GM19238 (cell line): ENCODE results near the gene ADGRA1.
"Not testable (repeated sequence)": the region's sequence is repeated elsewhere in the genome, so short reads cannot be mapped to it uniquely, and the experiment has no call there.

Source experiments
- DNase-seq: peaks from one replicate; pipeline ENCODE4 v3.0.0; 2011; ENCODE audit warnings: low spot score; ENCODE audit not compliant: insufficient read length

Gene ADGRA1

DNA sequence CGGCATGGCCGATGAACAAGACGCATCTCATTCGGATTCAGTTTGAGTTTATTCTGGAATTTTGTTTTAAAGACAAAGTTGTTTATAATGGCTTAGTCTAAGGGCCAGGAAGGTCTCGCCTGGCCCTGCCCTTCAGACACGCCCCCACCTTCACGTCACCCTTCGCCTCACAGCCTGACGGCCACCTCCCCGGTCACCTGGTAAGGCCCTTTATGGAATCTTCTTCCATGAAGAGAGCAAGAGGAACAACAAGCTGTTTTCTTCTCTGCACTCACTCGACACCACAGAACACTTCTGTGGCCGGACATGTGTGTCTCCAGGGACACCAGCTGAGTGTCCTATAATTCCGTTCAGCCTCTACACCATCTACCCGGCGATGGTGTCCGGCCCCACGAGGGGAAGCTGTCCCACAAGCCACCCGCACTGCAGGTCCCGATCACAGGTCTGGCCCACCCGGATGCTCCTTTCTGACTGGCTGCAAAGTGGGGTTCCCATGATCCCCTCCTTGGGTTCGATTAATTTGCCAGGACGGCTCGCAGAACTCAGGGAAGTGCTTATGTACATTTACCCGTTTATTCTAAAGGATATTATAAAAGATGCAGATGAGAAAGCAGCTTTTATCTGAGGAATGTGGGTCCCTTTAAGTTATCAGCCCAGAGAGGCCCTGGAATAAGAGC, 54.9 kb downstream of the ADGRA1 start:
- DNase-seq: no peak

DNA sequence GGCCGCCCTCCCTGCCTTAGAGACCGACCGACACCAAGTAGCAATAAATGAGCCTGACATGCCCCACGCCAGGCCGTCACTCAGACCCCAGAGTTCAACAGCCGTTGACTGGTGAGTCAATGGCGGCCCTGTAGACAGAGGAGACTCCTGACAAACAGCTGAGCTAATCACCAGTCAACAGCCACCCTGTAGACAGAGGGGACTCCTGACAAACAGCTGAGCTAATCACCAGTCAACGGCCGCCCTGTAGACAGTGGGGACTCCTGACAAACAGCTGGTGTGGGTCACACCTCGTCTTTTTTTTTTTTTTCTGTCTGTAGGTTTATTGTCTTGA, 55.4 kb downstream of the ADGRA1 start:
- DNase-seq: no peak

DNA sequence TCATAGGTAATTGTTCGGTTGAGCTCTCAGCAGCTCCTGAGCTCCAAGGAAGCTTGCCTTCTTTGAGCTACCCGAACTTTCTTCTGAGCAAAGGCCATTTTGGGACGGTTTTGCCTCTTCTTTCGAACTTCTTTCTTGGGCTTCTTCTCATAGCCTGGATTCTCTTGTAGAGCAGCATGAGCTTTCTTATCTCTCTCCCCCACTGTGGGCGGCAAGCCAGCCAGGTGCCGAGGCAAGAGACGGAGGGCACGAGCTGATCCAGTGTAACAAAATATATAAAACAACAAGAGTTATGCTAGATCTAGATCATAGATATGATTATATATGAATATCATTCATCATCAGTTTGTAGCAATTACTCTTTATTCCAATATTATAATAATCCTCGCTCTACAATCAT, 55.8 kb downstream of the ADGRA1 start:
- DNase-seq: no peak

DNA sequence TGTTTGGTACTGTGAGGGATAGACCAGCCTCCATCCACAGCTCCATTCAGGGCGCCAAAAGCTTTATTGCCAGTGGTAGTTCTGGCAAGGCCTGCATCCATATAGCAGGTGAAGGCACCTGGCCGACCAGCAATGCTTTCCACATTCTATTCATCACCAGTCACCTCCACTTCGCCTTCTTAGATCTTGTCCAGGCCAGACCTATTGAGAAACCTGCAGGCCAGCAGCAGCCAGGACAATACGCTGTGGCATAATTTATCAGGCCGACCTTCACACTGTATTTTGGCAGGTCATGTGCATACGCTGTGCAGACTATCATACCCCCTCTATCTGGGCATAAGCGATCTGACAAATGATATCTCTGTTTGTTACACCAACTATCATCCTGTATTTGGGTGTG, 57.0 kb downstream of the ADGRA1 start:
- no peak for DNase-seq

DNA sequence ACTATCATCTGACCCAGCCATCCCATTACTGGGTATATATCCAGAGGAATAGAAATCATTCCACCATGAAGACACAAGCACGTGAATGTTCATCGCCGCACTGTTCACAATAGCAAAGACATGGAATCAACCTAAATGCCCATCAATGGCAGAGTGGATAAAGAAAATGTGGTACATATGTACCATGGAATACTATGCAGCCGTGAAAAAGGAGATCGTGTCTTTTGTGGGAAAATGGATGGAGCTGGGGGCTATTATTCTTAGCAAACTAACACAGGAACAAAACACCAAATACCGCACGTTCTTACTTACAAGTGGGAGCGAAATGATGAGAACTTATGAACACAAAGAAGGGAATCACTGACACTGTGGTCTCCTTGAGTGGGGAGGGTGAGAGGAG, 62.5 kb downstream of the ADGRA1 start:
- no peak for DNase-seq

DNA sequence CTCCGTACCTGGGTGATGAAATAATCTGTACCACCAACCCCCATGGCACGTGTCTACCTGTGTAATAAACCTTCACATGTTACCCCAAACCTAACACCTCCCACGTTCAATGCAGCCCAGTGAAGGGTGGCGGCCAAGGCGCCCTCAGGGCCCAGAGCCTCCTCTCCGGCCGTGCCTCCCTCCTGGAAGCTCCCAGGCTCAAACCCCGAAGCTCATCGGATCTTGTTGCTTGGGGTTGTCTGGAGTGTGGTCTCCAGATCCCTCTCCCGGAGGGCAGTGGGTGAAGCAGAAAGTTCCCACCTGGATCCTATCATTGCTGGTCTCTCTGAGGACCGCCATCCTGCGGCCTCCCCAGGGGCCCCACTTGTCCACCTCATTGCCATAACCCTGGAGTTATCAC, 62.9 kb downstream of the ADGRA1 start:
- DNase-seq: no peak

DNA sequence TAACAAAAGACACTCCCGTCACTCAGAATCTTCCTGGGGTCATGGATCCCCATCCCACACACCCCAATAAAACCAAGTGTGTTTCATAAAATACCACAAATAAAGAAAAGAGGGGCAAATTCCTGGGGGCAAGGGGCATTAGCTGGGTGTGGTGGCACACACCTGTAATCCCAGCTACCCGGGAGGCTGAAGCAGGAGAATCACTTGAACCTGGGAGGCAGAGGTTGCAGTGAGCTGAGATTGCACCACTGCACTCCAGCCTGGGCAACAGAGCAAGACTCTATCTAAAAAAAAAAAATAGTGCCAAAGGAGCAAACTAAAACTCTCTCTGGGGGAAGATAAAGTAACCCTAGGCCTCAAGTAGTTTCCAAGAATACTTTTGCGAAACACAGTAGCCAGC, 63.3 kb downstream of the ADGRA1 start:
- not testable (repeated sequence) for DNase-seq

DNA sequence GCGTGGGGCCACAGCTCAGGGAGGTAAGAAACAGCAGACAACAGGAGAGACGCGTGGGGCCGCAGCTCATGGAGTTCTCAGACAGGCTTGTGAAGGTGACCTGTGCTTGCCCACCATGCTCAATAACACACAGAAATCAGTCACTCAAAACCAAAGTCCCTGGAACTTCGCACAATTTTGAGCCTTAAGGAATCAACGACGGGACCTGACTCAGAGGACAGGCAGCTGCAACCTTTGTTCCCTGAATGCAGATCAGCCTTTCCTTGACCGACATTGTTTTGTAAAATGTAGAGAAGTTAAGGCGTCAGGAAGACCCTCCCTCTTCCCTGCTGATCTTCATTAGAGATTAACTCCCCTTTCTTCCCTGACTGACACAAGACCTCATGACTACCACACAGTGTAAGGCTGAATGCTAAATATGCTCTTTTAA, 63.8 kb downstream of the ADGRA1 start:
- no peak for DNase-seq

DNA sequence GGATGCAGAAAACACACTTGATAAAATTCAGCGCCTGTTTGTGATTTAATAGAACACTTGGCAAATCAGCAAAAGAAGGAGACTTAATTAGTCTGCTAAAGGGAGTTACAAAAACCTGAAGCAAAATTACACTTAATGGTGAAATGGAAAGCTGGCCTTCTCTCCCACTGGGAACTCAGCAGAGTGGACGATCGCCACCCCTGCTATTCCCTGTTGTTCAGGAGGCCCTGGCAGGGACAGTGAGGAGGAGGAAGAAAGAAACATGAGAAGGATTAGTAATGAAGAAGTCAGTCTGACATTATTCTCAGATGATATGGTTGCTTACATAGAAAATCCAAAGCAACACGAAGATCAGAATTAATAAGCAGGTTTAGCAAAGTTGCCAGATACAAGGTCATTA, 66.7 kb downstream of the ADGRA1 start:
- no peak for DNase-seq

DNA sequence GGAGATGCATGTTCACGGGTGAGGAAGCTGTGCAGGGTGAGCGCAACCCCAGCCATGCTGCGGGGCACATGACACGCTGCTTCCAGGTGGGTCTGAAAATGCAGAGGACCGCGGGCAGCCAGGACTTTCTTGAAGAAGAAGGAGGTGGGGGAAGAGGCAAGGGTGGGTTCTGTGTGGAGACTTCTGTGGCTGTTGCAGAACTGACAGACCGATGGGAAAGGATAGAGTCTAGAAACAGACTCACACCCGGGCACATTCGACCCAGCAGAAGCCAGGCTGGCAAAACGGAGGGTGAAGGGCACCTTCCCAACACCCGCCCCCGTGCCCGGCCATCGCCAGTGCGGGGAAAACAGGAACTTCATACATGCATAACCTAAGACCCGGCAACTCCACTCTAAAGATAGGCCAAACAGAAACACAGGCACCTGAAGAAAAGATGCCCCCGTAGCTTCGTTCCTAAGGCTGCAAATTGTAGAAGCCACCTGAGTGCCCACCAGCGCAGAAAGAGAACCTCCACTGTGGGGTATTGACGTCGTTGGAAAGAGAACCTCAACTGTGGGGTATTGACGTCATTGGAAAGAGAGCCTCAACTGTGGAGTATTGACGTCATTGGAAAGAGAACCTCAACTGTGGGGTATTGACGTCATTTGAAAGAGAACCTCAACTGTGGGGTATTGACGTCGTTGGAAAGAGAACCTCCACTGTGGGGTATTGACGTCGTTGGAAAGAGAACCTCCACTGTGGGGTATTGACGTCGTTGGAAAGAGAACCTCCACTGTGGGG, 67.5 kb downstream of the ADGRA1 start:
- DNase-seq: no peak

DNA sequence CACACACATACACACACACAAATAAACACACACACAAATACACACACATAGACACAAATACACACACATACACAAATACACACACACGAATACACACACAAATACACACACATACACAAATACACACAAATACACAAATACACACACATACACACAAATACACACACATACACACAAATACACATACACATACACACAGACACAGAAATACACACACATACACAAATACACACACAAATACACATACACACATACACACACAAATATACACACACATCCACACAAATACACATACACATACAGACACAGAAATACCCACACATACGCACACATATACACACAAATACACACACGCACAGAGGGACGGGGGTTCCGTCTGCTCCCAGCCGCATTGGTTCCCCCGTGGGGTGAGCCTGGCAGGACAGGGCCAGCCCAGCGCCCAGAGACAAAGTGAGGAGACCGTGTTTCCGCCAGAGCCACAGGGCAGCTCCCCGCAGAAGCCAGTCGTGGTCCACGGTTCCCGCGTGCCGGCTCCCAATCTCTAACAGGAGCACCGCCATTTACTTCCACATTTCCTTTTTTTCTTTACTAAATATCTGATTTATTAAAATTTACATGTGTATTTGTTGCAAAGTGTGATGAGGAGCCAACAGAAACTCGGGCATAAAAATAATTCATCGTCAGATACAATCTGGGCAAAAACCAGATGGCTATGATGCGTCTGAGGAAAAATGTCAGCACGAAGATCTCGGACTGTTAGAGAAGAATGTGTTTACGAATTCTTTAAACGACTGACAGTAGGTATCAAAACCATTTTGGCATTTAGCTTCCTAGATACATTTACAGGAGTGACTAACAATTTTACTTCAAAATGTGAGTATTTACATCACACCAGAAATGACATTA, 69.2 kb downstream of the ADGRA1 start:
- no peak for DNase-seq

DNA sequence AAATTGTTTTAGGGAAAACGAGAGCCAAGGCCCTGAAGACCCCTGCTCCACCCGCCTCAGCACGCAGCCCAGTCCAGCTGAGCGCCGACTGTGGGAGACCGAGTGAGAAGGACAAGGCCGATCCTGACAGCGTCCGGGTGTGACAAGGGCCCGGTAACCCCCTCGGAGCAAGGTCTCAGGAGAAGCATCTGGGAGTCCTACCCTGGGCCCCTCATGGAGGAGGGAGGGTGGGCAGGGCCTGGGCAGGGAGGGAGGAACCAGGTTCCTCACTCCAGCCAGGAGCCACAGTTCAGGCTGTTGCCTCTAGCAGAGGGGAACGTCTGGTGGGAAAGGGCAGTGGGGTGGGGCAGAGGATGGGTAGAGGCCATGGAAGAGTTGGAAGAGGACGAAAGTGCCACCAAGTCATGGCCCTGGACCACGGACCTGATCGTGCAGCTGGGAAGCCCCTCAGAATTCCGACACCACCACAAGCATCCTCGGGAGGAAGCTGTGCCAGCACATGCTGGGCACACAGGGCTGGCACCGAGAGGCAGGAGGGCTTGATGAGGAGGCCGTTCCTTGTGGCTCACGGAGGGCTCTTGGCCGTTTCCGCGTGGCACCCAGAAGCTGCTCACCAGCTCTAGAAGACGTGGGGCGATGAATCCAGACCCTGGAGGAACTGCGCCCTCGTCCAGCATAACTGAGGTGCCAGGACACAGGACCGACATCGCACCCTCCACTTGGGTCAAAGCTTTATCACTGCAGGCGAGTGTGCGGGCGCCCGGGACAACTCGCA, 70.1 kb downstream of the ADGRA1 start:
- DNase-seq: no peak

DNA sequence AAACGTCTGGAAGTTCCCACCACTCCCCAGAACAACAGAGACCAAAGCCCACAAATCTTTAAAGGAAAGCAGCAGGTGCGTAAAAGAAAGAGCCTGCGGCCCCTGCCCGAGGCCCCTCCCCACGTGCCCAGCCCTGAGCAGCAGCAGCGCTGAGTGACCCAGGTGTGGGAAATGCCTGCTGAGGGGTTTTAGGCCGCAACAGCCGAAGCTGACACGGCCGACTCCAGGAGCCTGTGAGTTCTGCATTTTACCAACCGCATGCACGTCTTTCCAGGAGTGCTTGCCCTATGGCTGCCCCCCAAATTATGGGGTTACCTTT, 70.7 kb downstream of the ADGRA1 start:
- DNase-seq: no peak

DNA sequence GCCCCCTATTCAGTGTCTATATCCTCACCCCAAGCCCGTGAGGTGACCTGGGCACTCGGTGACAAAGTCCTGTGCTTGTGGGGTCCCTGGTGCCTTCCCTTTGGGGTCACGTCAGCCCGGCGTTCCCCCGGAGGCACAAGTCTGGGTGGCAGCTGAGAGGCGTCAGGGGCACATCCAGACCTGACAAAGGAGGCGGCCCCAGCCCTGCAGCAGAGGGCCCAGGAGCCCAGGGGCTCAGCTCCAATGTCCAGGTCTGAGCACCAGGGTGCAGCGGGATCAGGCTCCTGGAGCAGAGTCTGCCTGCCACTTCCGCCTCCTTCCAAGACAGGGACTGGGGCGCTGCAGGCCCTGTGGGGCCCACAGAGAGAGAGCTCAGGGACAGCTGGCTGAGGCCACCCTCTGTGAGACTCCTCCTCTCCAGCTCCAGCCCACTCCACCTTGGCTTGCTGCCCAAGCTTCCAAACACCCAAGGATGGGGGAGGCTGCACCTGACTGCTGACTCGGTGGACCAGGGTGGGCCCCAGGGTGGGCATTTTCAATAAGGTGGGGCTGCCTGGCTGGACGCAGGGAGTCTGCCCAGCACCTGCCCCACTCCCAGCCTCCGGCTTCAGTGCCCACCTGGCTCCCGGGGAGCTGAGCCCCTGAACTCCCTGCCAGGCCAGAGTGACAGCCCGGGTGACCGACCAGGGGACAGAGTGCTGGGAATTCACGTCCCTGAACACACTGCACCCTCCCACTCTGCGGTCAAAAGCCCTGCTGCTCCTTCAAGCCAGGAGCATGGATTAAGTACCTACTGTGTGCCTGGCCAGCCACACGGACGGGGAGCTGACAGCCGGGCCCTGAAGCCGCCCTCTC, 71.3 kb downstream of the ADGRA1 start:
- no peak for DNase-seq

DNA sequence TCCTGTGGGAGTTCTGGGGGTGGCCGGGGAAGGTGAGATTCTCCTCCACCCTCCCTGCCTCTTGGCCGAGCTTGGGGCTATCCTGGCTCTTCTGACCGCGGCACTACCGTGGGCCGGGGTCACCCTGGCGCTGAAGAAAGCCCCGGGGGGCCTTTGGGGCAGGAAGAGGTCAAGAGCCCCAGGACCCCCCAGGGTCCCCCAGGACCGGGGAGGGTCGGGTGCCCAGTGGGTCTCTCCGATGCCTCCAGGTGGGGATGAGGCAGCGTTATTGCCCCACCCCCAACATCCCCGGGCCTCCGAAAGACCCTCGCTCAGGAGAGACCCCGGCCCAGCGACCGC, 71.9 kb downstream of the ADGRA1 start:
- DNase-seq: no peak

DNA sequence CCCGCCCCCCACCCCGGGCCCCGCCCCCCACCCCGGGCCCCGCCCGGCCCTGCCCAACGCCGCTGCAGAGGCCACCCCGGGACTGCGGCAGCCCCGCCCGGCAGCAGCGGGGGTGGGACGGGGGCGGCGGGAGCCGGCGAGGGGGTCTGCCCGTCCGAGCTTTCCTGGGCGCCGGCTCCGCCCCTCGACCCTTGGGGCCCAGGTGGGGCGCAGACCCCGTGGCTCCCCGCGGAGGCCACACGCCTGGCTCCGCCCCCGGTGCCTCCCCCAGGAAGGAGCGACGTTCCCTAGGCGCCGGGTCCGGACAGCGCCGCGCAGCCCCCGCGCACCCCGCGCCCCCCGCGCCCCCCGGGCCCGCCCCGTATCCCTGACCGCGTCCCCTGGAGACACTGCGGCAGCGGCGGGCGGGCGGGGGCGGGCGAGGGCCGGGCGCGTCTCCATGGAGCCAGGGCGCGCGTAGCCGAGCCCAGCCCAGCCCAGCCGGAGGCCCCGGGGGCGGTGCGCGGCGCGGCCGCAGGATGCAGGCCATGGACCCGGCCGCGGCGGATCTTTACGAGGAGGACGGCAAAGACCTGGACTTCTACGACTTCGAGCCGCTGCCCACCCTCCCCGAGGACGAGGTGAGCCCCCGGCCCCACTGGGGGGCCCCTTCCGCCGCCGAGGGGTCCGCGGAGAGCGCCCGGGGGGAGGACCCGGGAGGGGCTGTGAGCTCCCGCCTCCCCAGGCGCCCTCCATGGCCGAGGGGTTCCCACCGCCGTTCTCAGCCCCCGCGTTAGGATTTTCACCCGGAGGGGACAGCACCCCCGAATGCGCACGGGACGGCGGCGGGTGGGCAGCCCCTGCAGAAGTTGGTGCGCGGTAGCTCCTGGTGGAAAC, 72.5 kb downstream of the ADGRA1 start, which contains the start of gene KNDC1:
Gene KNDC1 (plus strand): TSS at position 270 of the 876 bp plus-strand sequence. CDS start 249 bp downstream, at position 519.
- DNase-seq: no peak

DNA sequence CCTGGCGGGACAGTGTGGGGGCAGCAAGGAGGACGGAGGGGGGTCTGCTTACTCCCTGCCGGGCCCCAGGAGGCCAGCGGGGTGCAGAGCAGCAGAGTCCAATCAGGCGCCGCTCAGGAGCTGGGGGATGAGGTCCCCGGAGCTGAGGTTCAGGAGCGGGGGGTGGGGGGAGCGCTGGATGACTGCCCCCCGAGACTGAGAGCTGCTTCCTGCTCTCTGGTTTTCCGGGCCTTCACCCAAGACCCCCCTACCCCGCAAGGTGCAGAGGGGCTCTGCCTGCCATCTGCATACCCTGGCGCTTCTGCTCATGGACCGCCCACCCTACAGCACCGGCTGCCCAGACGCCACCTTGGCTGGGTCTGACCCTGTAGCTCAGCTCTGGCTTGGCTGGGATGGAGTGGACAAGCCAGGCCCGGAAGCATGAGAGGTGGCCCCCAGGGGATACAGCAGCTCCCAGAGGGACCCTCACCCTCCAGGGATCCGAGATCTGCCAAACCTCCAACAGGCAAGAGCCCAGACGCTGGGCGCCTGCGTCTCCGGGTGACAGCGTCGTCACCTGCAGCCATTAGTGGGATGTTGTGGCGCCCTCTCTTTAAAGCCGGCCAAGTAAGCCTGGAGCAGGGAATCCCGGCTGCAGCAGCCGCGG, 73.2 kb downstream of the ADGRA1 start:
- DNase-seq: no peak

DNA sequence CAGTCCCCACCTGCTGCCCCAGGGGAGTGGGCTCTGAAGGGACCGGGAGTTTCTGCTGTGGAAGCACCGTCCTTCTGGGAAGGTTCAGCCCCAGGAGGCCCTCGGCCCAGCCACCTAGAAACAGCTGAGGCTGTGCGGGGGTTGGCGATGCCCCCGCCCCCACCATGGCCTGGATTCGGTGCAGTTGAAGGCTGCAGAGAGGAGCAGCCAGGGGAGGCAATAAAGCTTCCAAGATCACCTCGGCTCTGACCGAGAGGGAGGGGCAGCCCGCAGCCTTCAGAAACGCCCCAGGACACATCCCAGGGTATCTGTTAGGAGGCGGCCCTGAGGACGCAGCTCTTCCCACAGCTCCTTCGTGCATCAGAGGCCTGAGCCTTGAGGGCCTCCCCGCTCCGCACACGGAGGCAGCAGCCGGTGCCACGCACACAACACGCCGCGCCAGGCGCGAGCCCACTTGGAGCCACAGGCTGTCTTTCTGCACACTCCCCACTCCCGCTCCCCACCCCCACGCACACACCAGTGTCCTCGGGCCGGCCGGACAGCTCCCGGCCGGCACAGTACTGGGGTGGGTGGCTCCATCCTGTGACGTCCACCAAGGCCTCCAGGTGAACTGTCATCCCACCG, 73.9 kb downstream of the ADGRA1 start:
- DNase-seq: no peak
